Caco-2 (cell line): ENCODE measurements around the gene FUCA1. TPM values are rescaled to one million over a fixed set of nuclear protein-coding genes. Genes with fewer than 3 reads are reported as not detected.
A peak's percentile ranks its signal among the peaks of the same experiment; 100 is the strongest.
"Not testable (repeated sequence)": the region's sequence is repeated elsewhere in the genome, so short reads cannot be mapped to it uniquely, and the experiment has no call there.

Source experiments
- BruUV-seq: library from RNA; stranded (reverse); fragments of 400-500 nt; replicated peaks from 2 replicates; lab custom pipeline; 2021; lab: Mats Ljungman, UMichigan
- CTCF ChIA-PET: fragments of 300-600 bp; sonication (Branson Sonifier 250); formaldehyde crosslinking; loops from one replicate; lab custom pipeline; 2022; ENCODE audit warnings: antibody characterized with exemption; lab: Charles Lee
- POLR2A ChIA-PET: fragments of 300-600 bp; sonication (Branson Sonifier 250); formaldehyde crosslinking; loops from one replicate; lab custom pipeline; 2022; ENCODE audit warnings: antibody characterized with exemption; lab: Charles Lee
- DNase-seq, 2 experiments: peaks; one replicate each; pipeline versions ENCODE4 v3.0.0 to v3.0.0-alpha.2; 2020 to 2022
- H3K27me3 ChIP-seq: replicated peaks from 2 replicates; pipeline ENCODE4 v1.6.0; 2011; ENCODE audit warnings: low read length; ENCODE audit not compliant: control insufficient read depth, insufficient read depth
- H3K36me3 ChIP-seq: 2 replicates; pipeline ENCODE4 v1.5.1; 2011; ENCODE audit warnings: low read length; ENCODE audit not compliant: control insufficient read depth, insufficient read depth
- H3K4me1 ChIP-seq: fragments of 250-450 bp; sonication (Bioruptor Pico); 2 replicates; pipeline ENCODE4 v1.5.1; 2020; ENCODE audit warnings: mild to moderate bottlenecking
- H3K4me3 ChIP-seq: 2 replicates; pipeline ENCODE4 v1.5.1; 2011; ENCODE audit warnings: low read depth, mild to moderate bottlenecking, control low read depth, low read length
- H3K9me3 ChIP-seq: fragments of 250-450 bp; sonication (Bioruptor Pico); 2 replicates; pipeline ENCODE4 v1.5.1; 2020; ENCODE audit warnings: mild to moderate bottlenecking, moderate library complexity
- H3K27ac Mint-ChIP-seq: one replicate; pipeline ENCODE4 v1.8.0; 2022; ENCODE audit warnings: mixed read lengths; ENCODE audit not compliant: unreplicated experiment
- H3K27me3 Mint-ChIP-seq: one replicate; pipeline ENCODE4 v1.8.0; 2022; ENCODE audit warnings: mixed read lengths; ENCODE audit not compliant: insufficient read depth, unreplicated experiment
- H3K36me3 Mint-ChIP-seq: one replicate; pipeline ENCODE4 v1.8.0; 2022; ENCODE audit warnings: mild to moderate bottlenecking, mixed read lengths; ENCODE audit not compliant: insufficient read depth, unreplicated experiment
- H3K4me1 Mint-ChIP-seq: one replicate; pipeline ENCODE4 v1.8.0; 2022; ENCODE audit warnings: low read depth, mixed read lengths; ENCODE audit not compliant: unreplicated experiment
- H3K4me3 Mint-ChIP-seq: one replicate; pipeline ENCODE4 v1.8.0; 2022; ENCODE audit warnings: mild to moderate bottlenecking, moderate library complexity, mixed read lengths; ENCODE audit not compliant: unreplicated experiment
- H3K9me3 Mint-ChIP-seq: one replicate; pipeline ENCODE4 v1.8.0; 2022; ENCODE audit warnings: mixed read lengths; ENCODE audit not compliant: unreplicated experiment
- CTCF ChIP-seq, 2 experiments: fragments of 200-600 bp in 1 of 2; IDR thresholded peaks; 1 replicate in 1 of 2; 2 replicates in 1 of 2; pipeline versions ENCODE4 v1.5.1 to v1.8.0; 2011 to 2022; ENCODE audit warnings: antibody characterized with exemption in 1 of 2, control low read depth in 1 of 2, inconsistent platforms in 1 of 2, low read depth in 1 of 2, low read length in 1 of 2, mild to moderate bottlenecking in 1 of 2, moderate library complexity in 1 of 2; ENCODE audit not compliant: insufficient read depth in 1 of 2, severe bottlenecking in 1 of 2, unreplicated experiment in 1 of 2
- intact Hi-C: fragments of 100-400 bp; cut with micrococcal nuclease; formaldehyde crosslinking; loops from one replicate; pipeline ENCODE4 v1.10.0; 2022; ENCODE audit not compliant: unreplicated experiment
- total RNA-seq: library from RNA; stranded (reverse); gene quantifications from 2 replicates; pipeline ENCODE4 v1.2.3, GENCODE V29; 2022

Gene FUCA1
- total RNA-seq, 1 experiment from 2014 or later = 25.5 TPM

GRCh38 chr1:23864801-23865542 lies 3.1 kb downstream of the FUCA1 start:
- peaks cover 10% of the 10 kb centered on the region for H3K36me3 Mint-ChIP-seq
- H3K4me1 ChIP-seq = 0 out of 2 replicates have a peak, but pooled peaks cover 3% of the 10 kb centered on the region
- intact Hi-C loops = loop anchor here (5.0 kb wide), 1 partner anchor 88 kb away; the partner anchor contains the start of gene PITHD1
- no peaks in the 10 kb centered on the region for H3K9me3 ChIP-seq
- ChIA-PET POLR2A (no interaction called here), CTCF (no interaction called here)
- H3K9me3 Mint-ChIP-seq = no peaks in the 10 kb centered on the region
- no peak for TF ChIP-seq CTCF (IDR thresholded peaks at IDR 0.05; ENCODE audit: insufficient read depth in 1 of 2, low read depth in 1 of 2, low read length in 1 of 2, severe bottlenecking in 1 of 2, unreplicated experiment in 1 of 2)
- H3K27me3 ChIP-seq = no peaks in the 10 kb centered on the region
- no TSS peak for BruUV-seq
- no peaks in the 10 kb centered on the region for H3K36me3 ChIP-seq
- no peaks in the 10 kb centered on the region for H3K27me3 Mint-ChIP-seq
- DNase-seq = no peak
- H3K27ac Mint-ChIP-seq = no peak overlapping the region
- H3K4me1 Mint-ChIP-seq = peaks cover 8% of the 10 kb centered on the region
- no peak overlapping the region for H3K4me3 Mint-ChIP-seq
- H3K4me3 ChIP-seq = no peak overlapping the region

- no peaks in the 10 kb centered on the region for H3K9me3 Mint-ChIP-seq
- H3K27ac Mint-ChIP-seq = no peak overlapping the region
- no peak for DNase-seq
- ChIA-PET POLR2A (no interaction called here), CTCF (no interaction called here)
- Histone ChIP-seq H3K4me1 (0 out of 2 replicates have a peak, but pooled peaks cover 3% of the 10 kb centered on the region), H3K36me3 (no peaks in the 10 kb centered on the region), H3K27me3 (no peaks in the 10 kb centered on the region), H3K9me3 (no peaks in the 10 kb centered on the region), H3K4me3 (no peak overlapping the region)
- H3K36me3 Mint-ChIP-seq = peaks cover 4% of the 10 kb centered on the region
- no TSS peak for BruUV-seq
- H3K4me1 Mint-ChIP-seq = no peaks in the 10 kb centered on the region
- H3K4me3 Mint-ChIP-seq = no peak overlapping the region
- no peaks in the 10 kb centered on the region for H3K27me3 Mint-ChIP-seq
- intact Hi-C loops = no loop called here
- TF ChIP-seq CTCF (IDR thresholded peaks at IDR 0.05; ENCODE audit: insufficient read depth in 1 of 2, low read depth in 1 of 2, low read length in 1 of 2, severe bottlenecking in 1 of 2, unreplicated experiment in 1 of 2) = no peak
Measured at GRCh38 chr1:23862640-23863039, 5.5 kb downstream of the FUCA1 start.

- ChIA-PET CTCF (interaction anchor here (1.1 kb wide), 1 partner anchor 76 kb away, joined by 7 read pairs; the partner anchor contains the start of gene PITHD1), POLR2A (no interaction called here)
- no peaks in the 10 kb centered on the region for H3K4me1 Mint-ChIP-seq
- no peaks in the 10 kb centered on the region for H3K27me3 Mint-ChIP-seq
- intact Hi-C loops = no loop called here
- no peaks in the 10 kb centered on the region for H3K27me3 ChIP-seq
- H3K9me3 ChIP-seq = no peaks in the 10 kb centered on the region
- no peak overlapping the region for H3K27ac Mint-ChIP-seq
- peak in 1 of 2 experiments; percentile 15 for TF ChIP-seq CTCF (IDR thresholded peaks at IDR 0.05; ENCODE audit: insufficient read depth in 1 of 2, low read depth in 1 of 2, low read length in 1 of 2, severe bottlenecking in 1 of 2, unreplicated experiment in 1 of 2)
- DNase-seq = peak in 1 of 2 experiments; percentile 11
- H3K4me1 ChIP-seq = no peaks in the 10 kb centered on the region
- no peak overlapping the region for H3K4me3 Mint-ChIP-seq
- H3K4me3 ChIP-seq = no peak overlapping the region
- peaks cover 6% of the 10 kb centered on the region for H3K36me3 Mint-ChIP-seq
- H3K36me3 ChIP-seq = no peaks in the 10 kb centered on the region
- BruUV-seq = no TSS peak
- H3K9me3 Mint-ChIP-seq = no peaks in the 10 kb centered on the region
Measured at GRCh38 chr1:23854568-23854967, 13.5 kb downstream of the FUCA1 start.

GRCh38 chr1:23853124-23853523 lies 15.0 kb downstream of the FUCA1 start:
- H3K4me1 ChIP-seq, H3K27ac Mint-ChIP-seq, H3K4me1 Mint-ChIP-seq, H3K9me3 ChIP-seq, H3K27me3 ChIP-seq, POLR2A ChIA-PET, H3K4me3 Mint-ChIP-seq, H3K27me3 Mint-ChIP-seq, BruUV-seq, H3K9me3 Mint-ChIP-seq, H3K36me3 Mint-ChIP-seq, CTCF ChIA-PET, DNase-seq, H3K36me3 ChIP-seq, H3K4me3 ChIP-seq, intact Hi-C loops: not testable (repeated sequence)

GRCh38 chr1:23851406-23851805 lies 16.7 kb downstream of the FUCA1 start:
- H3K4me1 Mint-ChIP-seq, H3K4me3 Mint-ChIP-seq, H3K4me3 ChIP-seq, H3K27me3 Mint-ChIP-seq, H3K4me1 ChIP-seq, H3K9me3 ChIP-seq, BruUV-seq, intact Hi-C loops, CTCF ChIA-PET, H3K27me3 ChIP-seq, H3K27ac Mint-ChIP-seq, H3K36me3 ChIP-seq, POLR2A ChIA-PET, DNase-seq, H3K9me3 Mint-ChIP-seq: not testable (repeated sequence)
- H3K36me3 Mint-ChIP-seq = peaks cover 15% of the 10 kb centered on the region
